DND-41 (cell line): Measurements from ENCODE around the gene CLTCL1.

Experiments used
- ATAC-seq: fragments of 200-7000 bp; cut with Tn5 transposase; 3 replicates; pipeline ENCODE4 v1.9.1; 2021; ENCODE audit warnings: low read depth; ENCODE audit not compliant: insufficient read depth
- DNase-seq: peaks from one replicate; pipeline ENCODE4 v3.0.0-alpha.2; 2020
- H2AFZ ChIP-seq: 2 replicates; pipeline ENCODE4 v1.6.0; 2012; ENCODE audit warnings: low read depth, low read length
- H3K27ac ChIP-seq: 2 replicates; pipeline ENCODE4 v1.5.1; 2012; ENCODE audit warnings: low read length, inconsistent platforms
- H3K27me3 ChIP-seq: fragments of 200-600 bp; sonication (generic); 2 replicates; pipeline ENCODE4 v1.6.0; 2012; ENCODE audit warnings: low read length, mild to moderate bottlenecking, inconsistent platforms; ENCODE audit not compliant: insufficient read depth, poor library complexity
- H3K36me3 ChIP-seq: 2 replicates; pipeline ENCODE4 v1.5.1; 2012; ENCODE audit warnings: low read length, inconsistent platforms; ENCODE audit not compliant: insufficient read depth
- H3K4me1 ChIP-seq: 2 replicates; pipeline ENCODE4 v1.5.1; 2012; ENCODE audit warnings: mild to moderate bottlenecking, low read length; ENCODE audit not compliant: insufficient read depth
- H3K4me2 ChIP-seq: 2 replicates; pipeline ENCODE4 v1.6.0; 2012; ENCODE audit warnings: mild to moderate bottlenecking, moderate library complexity, low read length, inconsistent platforms; ENCODE audit not compliant: insufficient read depth
- H3K4me3 ChIP-seq, 2 experiments: fragments of 200-600 bp in 1 of 2; shearing (Covaris generic) in 1 of 2; 2 replicates each; pipeline ENCODE4 v1.5.1; 2012 to 2016; ENCODE audit warnings: inconsistent platforms in 2 of 2, low read length in 2 of 2, mild to moderate bottlenecking in 2 of 2, low read depth in 1 of 2, moderate library complexity in 1 of 2
- H3K79me2 ChIP-seq: 2 replicates; pipeline ENCODE4 v1.6.0; 2012; ENCODE audit warnings: low read length, inconsistent platforms; ENCODE audit not compliant: insufficient read depth
- H3K9ac ChIP-seq: 2 replicates; pipeline ENCODE4 v1.6.0; 2012; ENCODE audit warnings: low read depth, mild to moderate bottlenecking, inconsistent platforms, low read length, moderate library complexity
- H3K9me3 ChIP-seq: 2 replicates; pipeline ENCODE4 v1.5.1; 2012; ENCODE audit warnings: low read length, moderate library complexity, mild to moderate bottlenecking, inconsistent platforms; ENCODE audit not compliant: insufficient read depth, severe bottlenecking
- H4K20me1 ChIP-seq: 2 replicates; pipeline ENCODE4 v1.6.0; 2012; ENCODE audit warnings: low read length; ENCODE audit not compliant: insufficient read depth
- EZH2 ChIP-seq: IDR thresholded peaks from 3 replicates; pipeline ENCODE4 v1.6.1; 2012; ENCODE audit warnings: borderline replicate concordance, low read depth, mild to moderate bottlenecking, moderate library complexity, low read length, inconsistent platforms; ENCODE audit not compliant: severe bottlenecking
- TF ChIP-seq, protein P1 (sequence below): IDR thresholded peaks from 2 replicates; pipeline ENCODE4 v1.5.1; 2012; ENCODE audit warnings: borderline replicate concordance, low read length, moderate library complexity, mild to moderate bottlenecking; ENCODE audit not compliant: poor library complexity, severe bottlenecking; ENCODE audit errors: extremely low read depth

Gene CLTCL1

DNA sequence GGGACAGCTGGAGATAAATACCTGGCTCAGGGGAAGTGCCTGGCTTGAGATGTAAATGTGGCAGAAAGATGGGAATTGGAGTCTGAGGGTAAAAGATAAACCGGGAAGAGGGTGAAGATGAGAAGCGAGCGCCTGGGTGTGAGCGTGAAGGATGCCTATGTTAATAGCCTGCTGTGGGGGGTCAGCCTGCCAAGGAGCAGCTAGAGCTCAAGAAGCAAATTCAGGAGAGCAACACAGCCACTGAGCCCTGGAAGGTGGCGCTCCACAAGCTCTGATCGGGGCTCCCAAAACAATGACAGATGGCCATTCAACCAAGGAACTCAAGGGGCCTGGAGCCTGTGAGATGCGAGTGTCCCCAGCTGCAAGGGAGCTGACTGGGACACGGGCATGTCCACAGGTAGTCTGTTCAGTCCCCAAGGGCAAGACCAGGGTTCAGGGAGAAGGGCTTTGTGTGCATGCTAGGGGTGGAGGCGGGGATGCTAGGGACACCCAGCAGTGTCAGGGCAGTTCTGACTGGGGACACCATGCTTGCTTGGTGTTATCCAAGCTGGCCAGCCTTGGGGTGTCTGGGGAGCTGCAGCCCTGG, 144.2 kb downstream of the CLTCL1 start:
- peaks cover 3% of the 10 kb centered on the region for H4K20me1 ChIP-seq
- TF ChIP-seq, protein P1, sequence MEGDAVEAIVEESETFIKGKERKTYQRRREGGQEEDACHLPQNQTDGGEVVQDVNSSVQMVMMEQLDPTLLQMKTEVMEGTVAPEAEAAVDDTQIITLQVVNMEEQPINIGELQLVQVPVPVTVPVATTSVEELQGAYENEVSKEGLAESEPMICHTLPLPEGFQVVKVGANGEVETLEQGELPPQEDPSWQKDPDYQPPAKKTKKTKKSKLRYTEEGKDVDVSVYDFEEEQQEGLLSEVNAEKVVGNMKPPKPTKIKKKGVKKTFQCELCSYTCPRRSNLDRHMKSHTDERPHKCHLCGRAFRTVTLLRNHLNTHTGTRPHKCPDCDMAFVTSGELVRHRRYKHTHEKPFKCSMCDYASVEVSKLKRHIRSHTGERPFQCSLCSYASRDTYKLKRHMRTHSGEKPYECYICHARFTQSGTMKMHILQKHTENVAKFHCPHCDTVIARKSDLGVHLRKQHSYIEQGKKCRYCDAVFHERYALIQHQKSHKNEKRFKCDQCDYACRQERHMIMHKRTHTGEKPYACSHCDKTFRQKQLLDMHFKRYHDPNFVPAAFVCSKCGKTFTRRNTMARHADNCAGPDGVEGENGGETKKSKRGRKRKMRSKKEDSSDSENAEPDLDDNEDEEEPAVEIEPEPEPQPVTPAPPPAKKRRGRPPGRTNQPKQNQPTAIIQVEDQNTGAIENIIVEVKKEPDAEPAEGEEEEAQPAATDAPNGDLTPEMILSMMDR: no peak
- no peak for TF ChIP-seq EZH2
- H2AFZ ChIP-seq: no peak overlapping the region
- peaks cover 19% of the 10 kb centered on the region for H3K4me1 ChIP-seq
- no peak overlapping the region for H3K4me3 ChIP-seq
- peaks cover 5% of the 10 kb centered on the region for H3K36me3 ChIP-seq
- no peaks in the 10 kb centered on the region for H3K27me3 ChIP-seq
- DNase-seq (no peak), ATAC-seq (no peak)
- no peaks in the 10 kb centered on the region for H3K9me3 ChIP-seq
- H3K4me2 ChIP-seq: no peak overlapping the region
- H3K79me2 ChIP-seq: peaks cover 21% of the 10 kb centered on the region
- no peak overlapping the region for H3K27ac ChIP-seq
- H3K9ac ChIP-seq: no peak overlapping the region

DNA sequence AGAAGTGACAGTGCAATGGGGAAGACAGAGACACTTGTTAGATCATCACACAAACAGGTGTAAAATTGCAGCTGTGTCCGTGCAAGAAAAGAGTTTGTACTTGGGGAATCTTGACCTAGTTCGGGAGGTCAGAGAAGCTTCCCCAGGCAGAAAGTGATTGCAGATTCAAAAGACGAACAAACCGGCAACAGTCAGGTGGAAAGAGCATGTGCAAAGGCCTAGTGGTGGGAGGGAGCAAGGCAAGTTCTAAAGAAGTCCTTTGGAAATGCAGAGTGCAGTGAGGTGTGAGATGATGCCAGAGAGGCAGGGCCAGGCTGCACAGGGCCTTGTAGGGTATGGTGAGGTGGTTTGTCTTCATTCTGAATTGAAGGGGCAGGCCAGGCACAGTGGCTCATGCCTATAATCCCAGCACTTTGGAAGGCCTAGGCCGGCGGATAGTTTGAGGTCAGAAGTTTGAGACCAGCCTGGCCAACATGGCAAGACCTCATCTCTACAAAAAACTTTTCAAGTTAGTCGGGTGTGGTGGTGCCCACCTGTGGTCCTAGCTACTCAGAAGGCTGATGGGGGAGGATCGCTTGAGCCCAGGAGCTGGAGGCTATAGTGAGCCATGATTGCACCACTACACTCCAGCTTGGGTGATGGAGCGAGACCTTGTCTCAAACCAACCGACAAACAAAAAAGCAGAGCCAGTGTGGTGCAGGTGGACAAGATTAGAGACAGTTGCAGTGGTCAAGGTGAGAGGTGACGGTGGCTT, 145.1 kb downstream of the CLTCL1 start:
- no peak overlapping the region for H3K27ac ChIP-seq
- no peak overlapping the region for H3K4me3 ChIP-seq
- peaks cover 12% of the 10 kb centered on the region for H3K36me3 ChIP-seq
- peak overlapping the region; percentile 45; the same call in 1 of the 2 replicates for H2AFZ ChIP-seq
- no peak overlapping the region for H3K4me2 ChIP-seq
- DNase-seq: no peak
- H3K9ac ChIP-seq: no peak overlapping the region
- H3K27me3 ChIP-seq: no peaks in the 10 kb centered on the region
- peaks cover 3% of the 10 kb centered on the region for H4K20me1 ChIP-seq
- no peak for TF ChIP-seq EZH2
- TF ChIP-seq, protein P1: no peak
- H3K79me2 ChIP-seq: peaks cover 22% of the 10 kb centered on the region
- ATAC-seq: no peak
- H3K9me3 ChIP-seq: no peaks in the 10 kb centered on the region
- H3K4me1 ChIP-seq: peaks cover 20% of the 10 kb centered on the region

DNA sequence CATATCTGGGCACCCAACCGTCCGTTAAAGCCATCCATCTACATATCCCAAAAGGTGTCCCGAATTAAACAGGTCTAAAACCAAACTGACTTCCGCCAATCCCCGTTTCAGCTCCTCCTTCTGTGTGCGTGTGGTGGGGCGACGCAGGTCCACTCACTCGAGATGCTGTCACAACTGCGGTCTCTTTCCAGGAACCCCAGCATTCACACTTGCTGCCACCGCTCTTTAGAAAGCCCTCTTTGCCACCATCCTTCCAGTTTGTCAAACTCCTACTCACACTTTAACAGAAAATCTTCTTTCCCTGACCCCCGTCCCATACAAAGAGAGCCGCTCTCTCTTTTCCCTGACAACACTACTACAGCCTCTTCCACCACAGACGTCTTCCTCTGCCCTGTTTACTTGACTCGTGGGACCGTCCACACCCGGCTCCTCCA, 147.5 kb downstream of the CLTCL1 start:
- H3K27ac ChIP-seq: peak overlapping the region; percentile 64
- DNase-seq: peak; percentile 32

More for the DNA sequence above, 147.5 kb downstream of the CLTCL1 start:
- ATAC-seq: no peak
- peak overlapping the region; percentile 74 for H3K9ac ChIP-seq
- H3K79me2 ChIP-seq: peaks cover 22% of the 10 kb centered on the region
- peak overlapping the region; percentile 99 for H3K4me2 ChIP-seq
- no peaks in the 10 kb centered on the region for H3K27me3 ChIP-seq
- peaks cover 20% of the 10 kb centered on the region for H3K4me1 ChIP-seq
- peaks cover 36% of the 10 kb centered on the region for H3K36me3 ChIP-seq
- TF ChIP-seq EZH2: no peak
- TF ChIP-seq, protein P1: no peak
- no peaks in the 10 kb centered on the region for H3K9me3 ChIP-seq
- peaks cover 12% of the 10 kb centered on the region for H4K20me1 ChIP-seq
- peak overlapping the region; percentile 89 to 96 for H3K4me3 ChIP-seq
- peak overlapping the region; percentile 88 for H2AFZ ChIP-seq
